SK-N-SH (cell line): ENCODE measurements around the gene PRR33. TPM values are rescaled to one million over a fixed set of nuclear protein-coding genes. Genes with fewer than 3 reads are reported as not detected.

Experiments
- CTCF ChIA-PET: fragments of 300-600, 350-600 bp; formaldehyde crosslinking; extraction: SDS; loops from one replicate; lab custom pipeline; 2021; lab: Yijun Ruan, JAX
- POLR2A ChIA-PET: fragments of 350-600 bp; sonication (Branson Sonifier 250); formaldehyde crosslinking; extraction: SDS; loops from one replicate; lab custom pipeline; 2020; ENCODE audit warnings: antibody characterized with exemption, inconsistent platforms; lab: Yijun Ruan, JAX
- DNase-seq: peaks from one replicate; pipeline ENCODE4 v3.0.0; 2012
- H2AFZ ChIP-seq: fragments of 200-600 bp; sonication (generic); 2 replicates; pipeline ENCODE4 v1.8.1; 2016; ENCODE audit warnings: antibody characterized with exemption, mild to moderate bottlenecking, low read depth
- H3F3A ChIP-seq: fragments of 200-600 bp; sonication (generic); replicated peaks from 2 replicates; pipeline ENCODE3; 2016; ENCODE audit warnings: antibody characterized with exemption, mild to moderate bottlenecking; ENCODE audit not compliant: insufficient read depth
- H3K27ac ChIP-seq, 2 experiments: fragments of 200-500 bp in 1 of 2; fragments of 200-600 bp in 1 of 2; sonication (Bioruptor generic) in 1 of 2; sonication (generic), shearing (Covaris generic) in 1 of 2; 2 replicates each; pipeline versions ENCODE4 v1.5.1 to v1.6.1; 2014 to 2016; ENCODE audit warnings: low read depth in 2 of 2, inconsistent platforms in 1 of 2, low read length in 1 of 2, mild to moderate bottlenecking in 1 of 2, mixed read lengths in 1 of 2
- H3K27me3 ChIP-seq: fragments of 200-600 bp; sonication (generic), shearing (Covaris generic); 2 replicates; pipeline ENCODE4 v1.6.1; 2016; ENCODE audit warnings: mixed run types; ENCODE audit not compliant: insufficient read depth
- H3K36me3 ChIP-seq, 2 experiments: fragments of 200-500 bp in 1 of 2; fragments of 200-600 bp in 1 of 2; sonication (Bioruptor generic) in 1 of 2; sonication (generic) in 1 of 2; replicated peaks in 1 of 2; 2 replicates each; pipeline versions ENCODE3 to v1.5.1; 2014 to 2016; ENCODE audit warnings: low read length in 1 of 2, mild to moderate bottlenecking in 1 of 2; ENCODE audit not compliant: insufficient read depth in 2 of 2, control insufficient read depth in 1 of 2
- H3K4me1 ChIP-seq, 2 experiments: fragments of 200-500 bp in 1 of 2; fragments of 200-600 bp in 1 of 2; sonication (Bioruptor generic) in 1 of 2; sonication (generic), shearing (Covaris generic) in 1 of 2; 2 replicates each; pipeline versions ENCODE4 v1.5.1 to v1.6.1; 2014 to 2016; ENCODE audit warnings: low read depth in 1 of 2, low read length in 1 of 2, mixed run types in 1 of 2; ENCODE audit not compliant: insufficient read depth in 2 of 2, control insufficient read depth in 1 of 2
- H3K4me2 ChIP-seq: fragments of 200-600 bp; sonication (generic), shearing (Covaris generic); 2 replicates; pipeline ENCODE4 v1.6.1; 2017; ENCODE audit warnings: mixed run types
- H3K4me3 ChIP-seq, 2 experiments: fragments of 200-500 bp in 1 of 2; fragments of 200-600 bp in 1 of 2; sonication (Bioruptor generic) in 1 of 2; sonication (generic), shearing (Covaris generic) in 1 of 2; 2 replicates each; pipeline versions ENCODE4 v1.5.1 to v1.8.1; 2014 to 2016; ENCODE audit warnings: low read depth in 2 of 2, inconsistent platforms in 1 of 2, low read length in 1 of 2, mild to moderate bottlenecking in 1 of 2, mixed read lengths in 1 of 2, moderate library complexity in 1 of 2
- H3K79me2 ChIP-seq: fragments of 200-600 bp; sonication (generic); 2 replicates; pipeline ENCODE4 v1.8.1; 2017; ENCODE audit warnings: mild to moderate bottlenecking; ENCODE audit not compliant: insufficient read depth
- H3K9ac ChIP-seq: fragments of 200-600 bp; sonication (generic); 2 replicates; pipeline ENCODE4 v1.6.1; 2017; ENCODE audit warnings: mixed run types
- H3K9me2 ChIP-seq: fragments of 200-600 bp; sonication (generic); 2 replicates; pipeline ENCODE4 v1.6.1; 2017; ENCODE audit warnings: mixed run types
- H3K9me3 ChIP-seq: fragments of 200-600 bp; sonication (generic); 2 replicates; pipeline ENCODE4 v1.6.1; 2017; ENCODE audit warnings: mixed run types, mild to moderate bottlenecking, moderate library complexity
- H4K20me1 ChIP-seq: fragments of 200-600 bp; sonication (generic); 2 replicates; pipeline ENCODE4 v1.6.1; 2017; ENCODE audit warnings: mild to moderate bottlenecking, mixed run types; ENCODE audit not compliant: insufficient read depth
- CHD2 ChIP-seq: fragments of 150-350 bp; IDR thresholded peaks from 2 replicates; pipeline ENCODE4 v1.6.1; 2018; ENCODE audit warnings: low read length; ENCODE audit not compliant: partially characterized antibody
- EZH2phosphoT487 ChIP-seq: fragments of 200-600 bp; sonication (generic); IDR thresholded peaks from 2 replicates; pipeline ENCODE4 v1.6.1; 2017; ENCODE audit warnings: low read depth, mixed run types, mild to moderate bottlenecking, antibody characterized with exemption, moderate library complexity, borderline replicate concordance
- FOXJ3 ChIP-seq: sonication (generic); formaldehyde crosslinking; IDR thresholded peaks from 2 replicates; pipeline ENCODE4 v1.5.1; 2020; ENCODE audit warnings: mild to moderate bottlenecking, missing genetic modification reagents
- NFIC ChIP-seq: IDR thresholded peaks from 2 replicates; pipeline ENCODE4 v1.4.0; 2012; ENCODE audit warnings: borderline replicate concordance
- POLR2AphosphoS5 ChIP-seq: IDR thresholded peaks from 2 replicates; pipeline ENCODE4 v1.6.1; 2012; ENCODE audit warnings: low read depth, low read length
- RAD21 ChIP-seq: IDR thresholded peaks from 2 replicates; pipeline ENCODE4 v1.6.1; 2012; ENCODE audit warnings: mild to moderate bottlenecking, low read length
- RCOR1 ChIP-seq: fragments of 150-350 bp; IDR thresholded peaks from 2 replicates; pipeline ENCODE4 v1.6.1; 2017; ENCODE audit warnings: antibody characterized with exemption, low read length
- SIN3A ChIP-seq: IDR thresholded peaks from 2 replicates; pipeline ENCODE4 v1.6.1; 2012; ENCODE audit warnings: low read depth, mild to moderate bottlenecking, low read length, moderate library complexity, borderline replicate concordance
- SMC3 ChIP-seq: IDR thresholded peaks from 2 replicates; pipeline ENCODE4 v1.6.1; 2012; ENCODE audit warnings: low read depth, low read length, improper control_type of control experiment
- TEAD4 ChIP-seq: IDR thresholded peaks from 2 replicates; pipeline ENCODE4 v1.4.0; 2012; ENCODE audit warnings: mild to moderate bottlenecking, borderline replicate concordance; ENCODE audit not compliant: insufficient read depth
- WGBS: methylation state at CpG from one replicate; pipeline ENCODE4 v1.1.6; 2017; ENCODE audit warnings: low lambda C conversion rate; 5-methylcytosine and 5-hydroxymethylcytosine counted together
- polyA plus RNA-seq, 3 experiments: library from polyadenylated mRNA; depleted of rRNA; stranded (reverse); fragments of >200 nt; gene quantifications; 2 replicates each; pipeline ENCODE4 v1.2.3, GENCODE V29; 2012
- TF ChIP-seq, protein P1 (sequence below): IDR thresholded peaks from 2 replicates; pipeline ENCODE4 v1.6.1; 2012; ENCODE audit warnings: mild to moderate bottlenecking, low read depth, low read length, moderate library complexity
- TF ChIP-seq, protein P2 (sequence below): IDR thresholded peaks from 2 replicates; pipeline ENCODE4 v1.4.0; 2012; ENCODE audit warnings: low read depth
- TF ChIP-seq, protein P3 (sequence below): fragments of 200-600 bp; sonication (generic); IDR thresholded peaks from 2 replicates; pipeline ENCODE4 v1.6.1; 2017; ENCODE audit warnings: antibody characterized with exemption, mild to moderate bottlenecking, moderate library complexity
- TF ChIP-seq, protein P4 (sequence below): IDR thresholded peaks from 2 replicates; pipeline ENCODE4; 2012
- TF ChIP-seq, protein P5 (sequence below): fragments of 150-350 bp; IDR thresholded peaks from 2 replicates; pipeline ENCODE4 v1.6.1; 2016; ENCODE audit warnings: mild to moderate bottlenecking, low read depth, low read length

Gene PRR33
- polyA plus RNA-seq, 1 of the 3 experiments (the other 2 are of a cell fraction): not detected

DNA sequence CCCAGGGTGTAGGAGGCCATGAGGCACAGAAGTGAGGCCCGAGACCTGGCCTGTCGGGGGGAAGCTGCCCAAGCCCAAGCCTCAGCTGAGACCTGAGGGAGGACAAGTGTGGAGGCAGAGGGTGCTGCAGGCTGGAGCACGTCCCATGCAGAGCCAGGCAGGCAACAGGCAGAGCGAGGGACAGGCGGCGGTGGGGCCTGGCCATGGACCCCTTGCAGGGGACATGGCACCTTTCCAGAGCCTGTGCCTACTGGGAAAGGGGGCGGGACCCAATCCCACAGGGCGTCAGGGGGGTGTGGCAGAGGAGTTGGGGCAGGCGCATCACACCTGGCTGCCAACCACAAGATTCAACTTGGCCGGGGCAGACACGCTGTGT lies 48.6 kb downstream of the PRR33 start:
- Histone ChIP-seq H3K4me2 (no peak overlapping the region), H3K9ac (no peak overlapping the region), H4K20me1 (no peaks in the 10 kb centered on the region), H3K27ac (no peak overlapping the region), H3K4me3 (no peak overlapping the region), H3K27me3 (no peaks in the 10 kb centered on the region), H3F3A (no peaks in the 10 kb centered on the region), H3K9me3 (no peaks in the 10 kb centered on the region), H3K36me3 (no peaks in the 10 kb centered on the region), H3K79me2 (no peaks in the 10 kb centered on the region), H2AFZ (no peak overlapping the region), H3K9me2 (no peaks in the 10 kb centered on the region), H3K4me1 (peaks cover 0 to 8% of the 10 kb centered on the region in 2 experiments; a peak in 1 of 4 replicates)
- TF ChIP-seq, protein P1, sequence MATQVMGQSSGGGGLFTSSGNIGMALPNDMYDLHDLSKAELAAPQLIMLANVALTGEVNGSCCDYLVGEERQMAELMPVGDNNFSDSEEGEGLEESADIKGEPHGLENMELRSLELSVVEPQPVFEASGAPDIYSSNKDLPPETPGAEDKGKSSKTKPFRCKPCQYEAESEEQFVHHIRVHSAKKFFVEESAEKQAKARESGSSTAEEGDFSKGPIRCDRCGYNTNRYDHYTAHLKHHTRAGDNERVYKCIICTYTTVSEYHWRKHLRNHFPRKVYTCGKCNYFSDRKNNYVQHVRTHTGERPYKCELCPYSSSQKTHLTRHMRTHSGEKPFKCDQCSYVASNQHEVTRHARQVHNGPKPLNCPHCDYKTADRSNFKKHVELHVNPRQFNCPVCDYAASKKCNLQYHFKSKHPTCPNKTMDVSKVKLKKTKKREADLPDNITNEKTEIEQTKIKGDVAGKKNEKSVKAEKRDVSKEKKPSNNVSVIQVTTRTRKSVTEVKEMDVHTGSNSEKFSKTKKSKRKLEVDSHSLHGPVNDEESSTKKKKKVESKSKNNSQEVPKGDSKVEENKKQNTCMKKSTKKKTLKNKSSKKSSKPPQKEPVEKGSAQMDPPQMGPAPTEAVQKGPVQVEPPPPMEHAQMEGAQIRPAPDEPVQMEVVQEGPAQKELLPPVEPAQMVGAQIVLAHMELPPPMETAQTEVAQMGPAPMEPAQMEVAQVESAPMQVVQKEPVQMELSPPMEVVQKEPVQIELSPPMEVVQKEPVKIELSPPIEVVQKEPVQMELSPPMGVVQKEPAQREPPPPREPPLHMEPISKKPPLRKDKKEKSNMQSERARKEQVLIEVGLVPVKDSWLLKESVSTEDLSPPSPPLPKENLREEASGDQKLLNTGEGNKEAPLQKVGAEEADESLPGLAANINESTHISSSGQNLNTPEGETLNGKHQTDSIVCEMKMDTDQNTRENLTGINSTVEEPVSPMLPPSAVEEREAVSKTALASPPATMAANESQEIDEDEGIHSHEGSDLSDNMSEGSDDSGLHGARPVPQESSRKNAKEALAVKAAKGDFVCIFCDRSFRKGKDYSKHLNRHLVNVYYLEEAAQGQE: no peak
- TF ChIP-seq, protein P2, sequence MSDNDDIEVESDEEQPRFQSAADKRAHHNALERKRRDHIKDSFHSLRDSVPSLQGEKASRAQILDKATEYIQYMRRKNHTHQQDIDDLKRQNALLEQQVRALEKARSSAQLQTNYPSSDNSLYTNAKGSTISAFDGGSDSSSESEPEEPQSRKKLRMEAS: no peak
- no peak for TF ChIP-seq SIN3A
- TF ChIP-seq, protein P3, sequence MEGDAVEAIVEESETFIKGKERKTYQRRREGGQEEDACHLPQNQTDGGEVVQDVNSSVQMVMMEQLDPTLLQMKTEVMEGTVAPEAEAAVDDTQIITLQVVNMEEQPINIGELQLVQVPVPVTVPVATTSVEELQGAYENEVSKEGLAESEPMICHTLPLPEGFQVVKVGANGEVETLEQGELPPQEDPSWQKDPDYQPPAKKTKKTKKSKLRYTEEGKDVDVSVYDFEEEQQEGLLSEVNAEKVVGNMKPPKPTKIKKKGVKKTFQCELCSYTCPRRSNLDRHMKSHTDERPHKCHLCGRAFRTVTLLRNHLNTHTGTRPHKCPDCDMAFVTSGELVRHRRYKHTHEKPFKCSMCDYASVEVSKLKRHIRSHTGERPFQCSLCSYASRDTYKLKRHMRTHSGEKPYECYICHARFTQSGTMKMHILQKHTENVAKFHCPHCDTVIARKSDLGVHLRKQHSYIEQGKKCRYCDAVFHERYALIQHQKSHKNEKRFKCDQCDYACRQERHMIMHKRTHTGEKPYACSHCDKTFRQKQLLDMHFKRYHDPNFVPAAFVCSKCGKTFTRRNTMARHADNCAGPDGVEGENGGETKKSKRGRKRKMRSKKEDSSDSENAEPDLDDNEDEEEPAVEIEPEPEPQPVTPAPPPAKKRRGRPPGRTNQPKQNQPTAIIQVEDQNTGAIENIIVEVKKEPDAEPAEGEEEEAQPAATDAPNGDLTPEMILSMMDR: no peak
- WGBS: 66% methylated on average over 7 of the region's 11 CpGs
- ChIA-PET CTCF (interaction anchor here (1.0 to 20.8 kb wide), 6 partner anchors 10 to 307 kb away, joined by 3 to 478 read pairs (median 11); partner anchors contain the start of gene IGF2), POLR2A (no interaction called here)
- DNase-seq: no peak

DNA sequence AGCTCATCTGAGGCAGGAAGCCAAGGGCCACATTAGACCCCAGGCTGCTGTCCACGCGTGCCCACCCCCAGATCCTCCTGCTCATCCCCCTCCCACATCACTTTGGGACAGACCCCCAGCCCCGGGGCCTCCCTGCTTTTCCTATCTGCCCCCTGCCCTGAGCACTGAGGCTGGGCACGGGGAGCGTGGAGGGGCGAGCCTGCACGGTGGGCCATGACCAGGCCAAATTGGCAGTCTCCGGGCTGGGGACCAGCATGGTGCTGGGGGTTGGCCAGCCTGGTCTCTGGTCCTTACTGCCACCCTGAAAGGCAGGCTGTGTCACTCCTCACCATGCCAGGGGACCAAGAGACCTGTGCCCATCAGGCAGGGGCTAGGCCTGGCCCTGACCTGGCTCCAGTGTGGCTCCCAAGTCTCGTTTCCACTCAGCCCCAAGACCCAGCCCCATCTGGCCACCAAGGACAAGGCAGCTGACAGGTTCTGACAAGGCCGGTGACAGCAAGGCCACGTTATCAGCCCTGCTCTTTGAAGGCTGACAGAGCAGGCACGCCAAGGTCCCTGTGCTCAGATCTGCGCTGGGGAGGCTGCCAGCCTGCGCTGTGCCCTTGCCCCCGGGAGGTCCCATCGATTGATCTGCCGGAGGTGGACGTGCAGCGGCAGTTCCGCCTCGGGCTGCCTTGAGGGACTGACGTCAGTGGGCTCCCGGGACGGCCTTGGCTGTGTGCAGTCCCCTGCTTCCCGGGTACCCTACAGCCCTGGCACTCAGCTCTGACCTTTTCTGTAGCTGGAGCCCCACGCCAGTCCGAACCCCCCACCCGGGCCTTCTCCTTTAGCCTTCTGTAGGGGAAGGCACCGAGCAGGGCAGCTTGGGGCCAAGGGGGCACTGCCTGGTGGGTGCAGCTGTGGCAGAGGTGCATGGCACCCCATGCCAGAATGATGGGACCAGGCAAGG lies 49.3 kb downstream of the PRR33 start:
- POLR2A ChIA-PET: no interaction called here
- H3K9me3 ChIP-seq: no peaks in the 10 kb centered on the region
- no peaks in the 10 kb centered on the region for H3K36me3 ChIP-seq
- no peak for DNase-seq
- H3K4me1 ChIP-seq: peaks cover 0 to 14% of the 10 kb centered on the region in 2 experiments; a peak in 1 of 4 replicates
- H3K9ac ChIP-seq: no peak overlapping the region
- no peak for TF ChIP-seq CHD2
- TF ChIP-seq RCOR1: no peak
- no peak for TF ChIP-seq RAD21
- TF ChIP-seq, protein P4, sequence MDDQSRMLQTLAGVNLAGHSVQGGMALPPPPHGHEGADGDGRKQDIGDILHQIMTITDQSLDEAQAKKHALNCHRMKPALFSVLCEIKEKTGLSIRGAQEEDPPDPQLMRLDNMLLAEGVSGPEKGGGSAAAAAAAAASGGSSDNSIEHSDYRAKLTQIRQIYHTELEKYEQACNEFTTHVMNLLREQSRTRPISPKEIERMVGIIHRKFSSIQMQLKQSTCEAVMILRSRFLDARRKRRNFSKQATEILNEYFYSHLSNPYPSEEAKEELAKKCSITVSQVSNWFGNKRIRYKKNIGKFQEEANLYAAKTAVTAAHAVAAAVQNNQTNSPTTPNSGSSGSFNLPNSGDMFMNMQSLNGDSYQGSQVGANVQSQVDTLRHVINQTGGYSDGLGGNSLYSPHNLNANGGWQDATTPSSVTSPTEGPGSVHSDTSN: no peak
- TF ChIP-seq FOXJ3 (CRISPR knock-in tag): no peak
- no peak for TF ChIP-seq EZH2phosphoT487
- TF ChIP-seq, protein P5, sequence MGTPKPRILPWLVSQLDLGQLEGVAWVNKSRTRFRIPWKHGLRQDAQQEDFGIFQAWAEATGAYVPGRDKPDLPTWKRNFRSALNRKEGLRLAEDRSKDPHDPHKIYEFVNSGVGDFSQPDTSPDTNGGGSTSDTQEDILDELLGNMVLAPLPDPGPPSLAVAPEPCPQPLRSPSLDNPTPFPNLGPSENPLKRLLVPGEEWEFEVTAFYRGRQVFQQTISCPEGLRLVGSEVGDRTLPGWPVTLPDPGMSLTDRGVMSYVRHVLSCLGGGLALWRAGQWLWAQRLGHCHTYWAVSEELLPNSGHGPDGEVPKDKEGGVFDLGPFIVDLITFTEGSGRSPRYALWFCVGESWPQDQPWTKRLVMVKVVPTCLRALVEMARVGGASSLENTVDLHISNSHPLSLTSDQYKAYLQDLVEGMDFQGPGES: no peak
- no peak for TF ChIP-seq SMC3
- TF ChIP-seq POLR2AphosphoS5: no peak
- TF ChIP-seq TEAD4: no peak
- TF ChIP-seq NFIC: no peak
- no peaks in the 10 kb centered on the region for H3K79me2 ChIP-seq
- 57% methylated on average over 3 of the region's 29 CpGs for WGBS
- H3K27ac ChIP-seq: no peak overlapping the region
- no peak overlapping the region for H3K4me2 ChIP-seq
- CTCF ChIA-PET: interaction anchor here (0.7 to 20.8 kb wide), 11 partner anchors 7 to 335 kb away, joined by 3 to 478 read pairs (median 6); partner anchors contain the start of gene IGF2
- H3K27me3 ChIP-seq: no peaks in the 10 kb centered on the region
- H3K4me3 ChIP-seq: no peak overlapping the region
- H4K20me1 ChIP-seq: no peaks in the 10 kb centered on the region
- no peaks in the 10 kb centered on the region for H3K9me2 ChIP-seq
- H2AFZ ChIP-seq: no peak overlapping the region
- no peaks in the 10 kb centered on the region for H3F3A ChIP-seq
